ENCODE results near the gene MCCD1. TPM values are rescaled to one million over a fixed set of nuclear protein-coding genes. Genes with fewer than 3 reads are reported as not detected.
A peak's percentile ranks its signal among the peaks of the same experiment; 100 is the strongest.

The MCCD1 gene
- total and polyA plus RNA-seq, 2 donors = not detected

GRCh38 chr6:31572041-31572911 lies 43.5 kb downstream of the MCCD1 start, which contains the start of gene LTA:
LTA (plus strand) TSS chr6:31572289; CDS start chr6:31572743, 454 bp downstream.
- peak in 3 of 9 donors; percentile 51 to 84 (median 67) for DNase-seq (ENCODE audit: low read depth in 6 of 9, low spot score in 9 of 9)
- Histone ChIP-seq H3K4me3 (ENCODE audit: low read length in 2 of 2) (peak within 1 kb of the TSS; percentile 12 to 46), H3K9me3 (ENCODE audit: control insufficient read depth in 2 of 2, insufficient read depth in 1 of 2, low read length in 1 of 2) (peaks cover 0 to 3% of the 10 kb centered on the region in 2 donors), H3K4me1 (ENCODE audit: control insufficient read depth in 2 of 2, insufficient read depth in 2 of 2, low read length in 2 of 2) (peaks cover 19 to 90% of the 10 kb centered on the region in 2 donors), H3K27me3 (ENCODE audit: control insufficient read depth in 2 of 2, insufficient read depth in 1 of 2, low read length in 1 of 2) (no peaks in the 10 kb centered on the region), H3K36me3 (ENCODE audit: control insufficient read depth in 2 of 2, insufficient read depth in 2 of 2, low read length in 1 of 2) (peaks cover 0 to 4% of the 10 kb centered on the region in 2 donors), H3K27ac (ENCODE audit: low read depth in 1 of 2, low read length in 1 of 2) (peak within 1 kb of the TSS; percentile 61 to 91)
- 56% methylated on average over 27 of the region's 27 CpGs for WGBS

GRCh38 chr6:31573239-31574105 lies 44.7 kb downstream of the MCCD1 start:
- H3K27ac ChIP-seq (ENCODE audit: low read depth in 1 of 2, low read length in 1 of 2) = no peak overlapping the region
- no peak for DNase-seq (ENCODE audit: low read depth in 6 of 9, low spot score in 9 of 9)
- peaks cover 17 to 90% of the 10 kb centered on the region in 2 donors for H3K4me1 ChIP-seq (ENCODE audit: control insufficient read depth in 2 of 2, insufficient read depth in 2 of 2, low read length in 2 of 2)
- H3K4me3 ChIP-seq (ENCODE audit: low read length in 2 of 2) = no peak overlapping the region
- 98% methylated on average over 9 of the region's 9 CpGs for WGBS
- H3K9me3 ChIP-seq (ENCODE audit: control insufficient read depth in 2 of 2, insufficient read depth in 1 of 2, low read length in 1 of 2) = peaks cover 0 to 3% of the 10 kb centered on the region in 2 donors
- H3K27me3 ChIP-seq (ENCODE audit: control insufficient read depth in 2 of 2, insufficient read depth in 1 of 2, low read length in 1 of 2) = no peaks in the 10 kb centered on the region
- H3K36me3 ChIP-seq (ENCODE audit: control insufficient read depth in 2 of 2, insufficient read depth in 2 of 2, low read length in 1 of 2) = peaks cover 0 to 9% of the 10 kb centered on the region in 2 donors

GRCh38 chr6:31574106-31575061 lies 45.6 kb downstream of the MCCD1 start:
- H3K9me3 ChIP-seq (ENCODE audit: control insufficient read depth in 2 of 2, insufficient read depth in 1 of 2, low read length in 1 of 2) = peaks cover 0 to 3% of the 10 kb centered on the region in 2 donors
- no peak overlapping the region for H3K4me3 ChIP-seq (ENCODE audit: low read length in 2 of 2)
- H3K27me3 ChIP-seq (ENCODE audit: control insufficient read depth in 2 of 2, insufficient read depth in 1 of 2, low read length in 1 of 2) = no peaks in the 10 kb centered on the region
- H3K4me1 ChIP-seq (ENCODE audit: control insufficient read depth in 2 of 2, insufficient read depth in 2 of 2, low read length in 2 of 2) = peaks cover 15 to 90% of the 10 kb centered on the region in 2 donors
- H3K36me3 ChIP-seq (ENCODE audit: control insufficient read depth in 2 of 2, insufficient read depth in 2 of 2, low read length in 1 of 2) = peaks cover 0 to 13% of the 10 kb centered on the region in 2 donors
- H3K27ac ChIP-seq (ENCODE audit: low read depth in 1 of 2, low read length in 1 of 2) = no peak overlapping the region
- WGBS = 94% methylated on average over 14 of the region's 14 CpGs
- no peak for DNase-seq (ENCODE audit: low read depth in 6 of 9, low spot score in 9 of 9)

- H3K9me3 ChIP-seq (ENCODE audit: control insufficient read depth in 2 of 2, insufficient read depth in 1 of 2, low read length in 1 of 2) = peaks cover 0 to 3% of the 10 kb centered on the region in 2 donors
- peak within 1 kb of the TSS; percentile 6 to 47 for H3K4me3 ChIP-seq (ENCODE audit: low read length in 2 of 2)
- WGBS = 49% methylated on average over 19 of the region's 19 CpGs
- DNase-seq (ENCODE audit: low read depth in 6 of 9, low spot score in 9 of 9) = peak in 2 of 9 donors; percentile 34 to 60
- peaks cover 0 to 22% of the 10 kb centered on the region in 2 donors for H3K36me3 ChIP-seq (ENCODE audit: control insufficient read depth in 2 of 2, insufficient read depth in 2 of 2, low read length in 1 of 2)
- peaks cover 22 to 98% of the 10 kb centered on the region in 2 donors for H3K4me1 ChIP-seq (ENCODE audit: control insufficient read depth in 2 of 2, insufficient read depth in 2 of 2, low read length in 2 of 2)
- H3K27ac ChIP-seq (ENCODE audit: low read depth in 1 of 2, low read length in 1 of 2) = peak within 1 kb of the TSS; percentile 1 to 38
- H3K27me3 ChIP-seq (ENCODE audit: control insufficient read depth in 2 of 2, insufficient read depth in 1 of 2, low read length in 1 of 2) = no peaks in the 10 kb centered on the region
These were observed 46.7 kb downstream of the MCCD1 start, which contains the start of gene TNF for GRCh38 chr6:31575335-31575901. TNF (plus strand) TSS chr6:31575565; CDS start chr6:31575742, 177 bp downstream.

GRCh38 chr6:31575952-31576685 lies 47.4 kb downstream of the MCCD1 start:
- peaks cover 0 to 3% of the 10 kb centered on the region in 2 donors for H3K9me3 ChIP-seq (ENCODE audit: control insufficient read depth in 2 of 2, insufficient read depth in 1 of 2, low read length in 1 of 2)
- H3K4me3 ChIP-seq (ENCODE audit: low read length in 2 of 2) = peak overlapping the region in 1 of 2 donors; percentile 47
- H3K27ac ChIP-seq (ENCODE audit: low read depth in 1 of 2, low read length in 1 of 2) = peak overlapping the region in 1 of 2 donors; percentile 1
- no peak for DNase-seq (ENCODE audit: low read depth in 6 of 9, low spot score in 9 of 9)
- H3K36me3 ChIP-seq (ENCODE audit: control insufficient read depth in 2 of 2, insufficient read depth in 2 of 2, low read length in 1 of 2) = peaks cover 0 to 24% of the 10 kb centered on the region in 2 donors
- no peaks in the 10 kb centered on the region for H3K27me3 ChIP-seq (ENCODE audit: control insufficient read depth in 2 of 2, insufficient read depth in 1 of 2, low read length in 1 of 2)
- 80% methylated on average over 8 of the region's 8 CpGs for WGBS
- peaks cover 22 to 96% of the 10 kb centered on the region in 2 donors for H3K4me1 ChIP-seq (ENCODE audit: control insufficient read depth in 2 of 2, insufficient read depth in 2 of 2, low read length in 2 of 2)

- WGBS = 87% methylated on average over 19 of the region's 19 CpGs
- no peak overlapping the region for H3K27ac ChIP-seq (ENCODE audit: low read depth in 1 of 2, low read length in 1 of 2)
- peak overlapping the region in 1 of 2 donors; percentile 47 for H3K4me3 ChIP-seq (ENCODE audit: low read length in 2 of 2)
- H3K9me3 ChIP-seq (ENCODE audit: control insufficient read depth in 2 of 2, insufficient read depth in 1 of 2, low read length in 1 of 2) = peaks cover 0 to 7% of the 10 kb centered on the region in 2 donors
- no peaks in the 10 kb centered on the region for H3K27me3 ChIP-seq (ENCODE audit: control insufficient read depth in 2 of 2, insufficient read depth in 1 of 2, low read length in 1 of 2)
- DNase-seq (ENCODE audit: low read depth in 6 of 9, low spot score in 9 of 9) = no peak
- peaks cover 18 to 90% of the 10 kb centered on the region in 2 donors for H3K4me1 ChIP-seq (ENCODE audit: control insufficient read depth in 2 of 2, insufficient read depth in 2 of 2, low read length in 2 of 2)
- peaks cover 0 to 24% of the 10 kb centered on the region in 2 donors for H3K36me3 ChIP-seq (ENCODE audit: control insufficient read depth in 2 of 2, insufficient read depth in 2 of 2, low read length in 1 of 2)
These were observed 48.3 kb downstream of the MCCD1 start for GRCh38 chr6:31576897-31577578.

- DNase-seq (ENCODE audit: low read depth in 6 of 9, low spot score in 9 of 9) = no peak
- H3K4me3 ChIP-seq (ENCODE audit: low read length in 2 of 2) = no peak overlapping the region
These were observed 48.8 kb downstream of the MCCD1 start for GRCh38 chr6:31577579-31577966.

More at GRCh38 chr6:31577579-31577966, 48.8 kb downstream of the MCCD1 start:
- peaks cover 18 to 90% of the 10 kb centered on the region in 2 donors for H3K4me1 ChIP-seq (ENCODE audit: control insufficient read depth in 2 of 2, insufficient read depth in 2 of 2, low read length in 2 of 2)
- WGBS = 97% methylated on average over 3 of the region's 3 CpGs
- peaks cover 0 to 24% of the 10 kb centered on the region in 2 donors for H3K36me3 ChIP-seq (ENCODE audit: control insufficient read depth in 2 of 2, insufficient read depth in 2 of 2, low read length in 1 of 2)
- no peak overlapping the region for H3K27ac ChIP-seq (ENCODE audit: low read depth in 1 of 2, low read length in 1 of 2)
- H3K27me3 ChIP-seq (ENCODE audit: control insufficient read depth in 2 of 2, insufficient read depth in 1 of 2, low read length in 1 of 2) = no peaks in the 10 kb centered on the region
- peaks cover 0 to 10% of the 10 kb centered on the region in 2 donors for H3K9me3 ChIP-seq (ENCODE audit: control insufficient read depth in 2 of 2, insufficient read depth in 1 of 2, low read length in 1 of 2)
